COR-L47 (cell line): Measurements from ENCODE around the gene PARL.

Experiments
- DNase-seq: peaks from one replicate; lab custom pipeline; 2025; lab: John Stamatoyannopoulos, UW

The PARL gene

GRCh38 chr3:183818041-183818620 lies 66.5 kb downstream of the PARL start:
- no peak for DNase-seq

GRCh38 chr3:183817639-183818038 lies 67.0 kb downstream of the PARL start:
- no peak for DNase-seq

GRCh38 chr3:183816681-183817510 lies 67.8 kb downstream of the PARL start:
- DNase-seq, result no peak

- no peak for DNase-seq
Measured at GRCh38 chr3:183815951-183816475, 68.7 kb downstream of the PARL start.

GRCh38 chr3:183815563-183815940 lies 69.1 kb downstream of the PARL start:
- DNase-seq, result no peak

- no peak for DNase-seq
Measured at GRCh38 chr3:183814240-183814639, 70.4 kb downstream of the PARL start.

- DNase-seq, result peak; percentile 22
Measured at GRCh38 chr3:183812761-183813445, 71.8 kb downstream of the PARL start.

GRCh38 chr3:183811638-183812037 lies 73.0 kb downstream of the PARL start:
- DNase-seq, result no peak

GRCh38 chr3:183810643-183811594 lies 73.8 kb downstream of the PARL start:
- no peak for DNase-seq

- DNase-seq, result peak; percentile 59
Measured at GRCh38 chr3:183809270-183809669, 75.4 kb downstream of the PARL start.

GRCh38 chr3:183808355-183808754 lies 76.3 kb downstream of the PARL start:
- no peak for DNase-seq

- no peak for DNase-seq
Measured at GRCh38 chr3:183807881-183808280, 76.8 kb downstream of the PARL start.

- peak; percentile 98 for DNase-seq
Measured at GRCh38 chr3:183807209-183807728, 77.4 kb downstream of the PARL start.

- DNase-seq, result no peak
Measured at GRCh38 chr3:183802989-183803388, 81.7 kb downstream of the PARL start.

GRCh38 chr3:183801601-183802000 lies 83.1 kb downstream of the PARL start:
- DNase-seq, result no peak

GRCh38 chr3:183800243-183800863 lies 84.3 kb downstream of the PARL start:
- no peak for DNase-seq

- DNase-seq, result no peak
Measured at GRCh38 chr3:183799461-183799860, 85.2 kb downstream of the PARL start.

- no peak for DNase-seq
Measured at GRCh38 chr3:183797996-183798395, 86.7 kb downstream of the PARL start.

- DNase-seq, result no peak
Measured at GRCh38 chr3:183796372-183796771, 88.3 kb downstream of the PARL start.

GRCh38 chr3:183794452-183794851 lies 90.2 kb downstream of the PARL start:
- DNase-seq, result no peak

GRCh38 chr3:183792976-183793375 lies 91.7 kb downstream of the PARL start:
- no peak for DNase-seq
